Gastrocnemius medialis (tissue), 4 donors: ENCODE results near the gene ABR.

Source experiments
- CTCF ChIP-seq, 5 experiments: fragments of 450-650 bp in 3 of 5; fragments of 200-600 bp in 2 of 5; sonication (generic) in 2 of 5; IDR thresholded peaks in 4 of 5; conservative IDR thresholded peaks in 1 of 5; 1 replicate in 4 of 5; 2 replicates in 1 of 5; pipeline ENCODE4 v1.5.1; 2016 to 2019; ENCODE audit warnings: antibody characterized with exemption in 5 of 5, mild to moderate bottlenecking in 3 of 5, moderate library complexity in 3 of 5
- POLR2A ChIP-seq, 2 donors: fragments of 450-650 bp; IDR thresholded peaks; one replicate each; pipeline ENCODE4 v1.6.1; 2017; ENCODE audit warnings: antibody characterized with exemption in 2 of 2, mild to moderate bottlenecking in 2 of 2, moderate library complexity in 2 of 2

GRCh38 chr17:1089915-1090314, 89.9 kb downstream of the ABR start:
- no peak for TF ChIP-seq CTCF (IDR thresholded peaks at IDR 0.05 in 4 of 5, conservative IDR thresholded peaks at IDR 0.05 in 1 of 5)
- no peak for TF ChIP-seq POLR2A (IDR thresholded peaks at IDR 0.05)
